PC-9 (cell line): ENCODE results near the gene RET.

Experiments used
- CTCF ChIP-seq: fragments of 200-600 bp; sonication (generic); conservative IDR thresholded peaks from 2 replicates; pipeline ENCODE4 v1.6.1; 2017; ENCODE audit warnings: mixed run types, antibody characterized with exemption, mild to moderate bottlenecking, moderate library complexity
- EZH2 ChIP-seq: fragments of 200-600 bp; sonication (generic); IDR thresholded peaks from 2 replicates; pipeline ENCODE4 v1.8.0; 2017; ENCODE audit warnings: antibody characterized with exemption, low read depth

- TF ChIP-seq CTCF (no peak), EZH2 (no peak)
Observed at GRCh38 chr10:43156590-43157341, 79.9 kb downstream of the RET start.
